A549 (cell line): ENCODE data around the gene TMPRSS6. TPM values are rescaled to one million over a fixed set of nuclear protein-coding genes. Genes with fewer than 3 reads are reported as not detected.

Source experiments
- ATAC-seq, 2 experiments: fragments of 200-7000 bp in 1 of 2; fragments of >200 bp in 1 of 2; cut with Nextera tagmentation in 1 of 2; cut with Tn5 transposase in 1 of 2; 3 replicates each; pipeline versions ENCODE4 v1.8.0 to v1.9.1; 2018 to 2020; ENCODE audit warnings: mild to moderate bottlenecking in 1 of 2, moderate library complexity in 1 of 2
- CTCF ChIA-PET: fragments of 300-600 bp; sonication (Branson Sonifier 250); formaldehyde crosslinking; extraction: SDS; loops from one replicate; lab custom pipeline; 2021; ENCODE audit warnings: antibody characterized with exemption, inconsistent platforms; lab: Yijun Ruan, JAX
- POLR2A ChIA-PET: fragments of 350-600 bp; formaldehyde crosslinking; extraction: SDS; loops from one replicate; lab custom pipeline; 2021; ENCODE audit warnings: antibody characterized with exemption, inconsistent platforms; lab: Yijun Ruan, JAX
- DNase-seq, 2 experiments: peaks; one replicate each; pipeline versions ENCODE4 v3.0.0 to v3.0.0-alpha.2; 2011 to 2016; ENCODE audit warnings: low read depth in 1 of 2, low spot score in 1 of 2
- FAIRE-seq: peaks from 2 replicates; lab custom pipeline; 2011; peaks lifted over from hg19 to GRCh38; lab: Jason Lieb, UNC
- H3K27ac ChIP-seq, 2 experiments: fragments of >200 bp; sonication (Bioruptor Twin); formaldehyde crosslinking; 3 replicates each; pipeline ENCODE4 v1.5.1; 2016 to 2017
- H3K4me1 ChIP-seq: fragments of >200 bp; sonication (Bioruptor Twin); formaldehyde crosslinking; 3 replicates; pipeline ENCODE4 v1.6.1; 2016
- H3K4me2 ChIP-seq: fragments of >200 bp; sonication (Bioruptor Twin); formaldehyde crosslinking; 3 replicates; pipeline ENCODE4 v1.6.1; 2016
- H3K4me3 ChIP-seq: fragments of >200 bp; sonication (Bioruptor Twin); formaldehyde crosslinking; 3 replicates; pipeline ENCODE4 v1.5.1; 2016
- H3K9me3 ChIP-seq: fragments of >200 bp; sonication (Bioruptor Twin); formaldehyde crosslinking; 3 replicates; pipeline ENCODE4 v1.6.1; 2016
- BHLHE40 ChIP-seq: IDR thresholded peaks from 2 replicates; pipeline ENCODE4 v1.6.1; 2012; ENCODE audit warnings: low read depth, low read length, inconsistent platforms
- CEBPB ChIP-seq, 2 experiments: fragments of >200 bp in 1 of 2; sonication (Bioruptor Twin) in 1 of 2; formaldehyde crosslinking in 1 of 2; IDR thresholded peaks; 2 replicates each; pipeline ENCODE4 v1.6.1; 2012 to 2016
- CHD4 ChIP-seq: fragments of 200-600 bp; sonication (generic); IDR thresholded peaks from 2 replicates; pipeline ENCODE4 v1.6.1; 2016; ENCODE audit warnings: antibody characterized with exemption, mild to moderate bottlenecking, borderline replicate concordance
- EHF ChIP-seq: fragments of 250-450 bp; sonication (Bioruptor Pico); IDR thresholded peaks from 2 replicates; pipeline ENCODE4 v1.5.0; 2020; ENCODE audit warnings: mild to moderate bottlenecking
- EP300 ChIP-seq, 2 experiments: fragments of >200 bp; sonication (Bioruptor Twin); formaldehyde crosslinking; IDR thresholded peaks; 2 replicates in 1 of 2; 3 replicates in 1 of 2; pipeline ENCODE4 v1.6.1; 2016 to 2017
- ESRRA ChIP-seq: fragments of 150-350 bp; IDR thresholded peaks from 2 replicates; pipeline ENCODE4 v1.6.1; 2014; ENCODE audit warnings: mild to moderate bottlenecking, low read length, borderline replicate concordance
- GATA3 ChIP-seq: IDR thresholded peaks from 2 replicates; pipeline ENCODE4 v1.6.1; 2012; ENCODE audit warnings: borderline replicate concordance
- HES2 ChIP-seq: fragments of >200 bp; sonication (Bioruptor Twin); formaldehyde crosslinking; IDR thresholded peaks from 2 replicates; pipeline ENCODE4 v1.6.1; 2016
- HEYL ChIP-seq: fragments of 250-450 bp; sonication (Bioruptor Pico); IDR thresholded peaks from 2 replicates; pipeline ENCODE4 v1.8.0; 2021; ENCODE audit warnings: mild to moderate bottlenecking, moderate library complexity
- HOXA7 ChIP-seq: fragments of 250-450 bp; sonication (Bioruptor Pico); IDR thresholded peaks from 2 replicates; pipeline ENCODE4 v1.5.0; 2020; ENCODE audit warnings: mild to moderate bottlenecking, moderate library complexity
- HOXB13 ChIP-seq: fragments of 250-450 bp; sonication (Bioruptor Pico); IDR thresholded peaks from 2 replicates; pipeline ENCODE4 v1.5.0; 2020; ENCODE audit warnings: low read depth, mild to moderate bottlenecking, moderate library complexity
- HOXB5 ChIP-seq: fragments of 250-450 bp; sonication (Bioruptor Pico); IDR thresholded peaks from 2 replicates; pipeline ENCODE4 v1.5.0; 2020; ENCODE audit warnings: mild to moderate bottlenecking, moderate library complexity
- KDM1A ChIP-seq: fragments of 200-600 bp; sonication (generic); IDR thresholded peaks from 2 replicates; pipeline ENCODE4 v1.6.1; 2016; ENCODE audit warnings: low read depth, mild to moderate bottlenecking
- KDM5A ChIP-seq: fragments of 200-600 bp; sonication (generic); IDR thresholded peaks from 2 replicates; pipeline ENCODE4 v1.6.1; 2016; ENCODE audit warnings: antibody characterized with exemption, mild to moderate bottlenecking
- MYC ChIP-seq: IDR thresholded peaks from 2 replicates; pipeline ENCODE4 v1.6.1; 2012; ENCODE audit warnings: mild to moderate bottlenecking, inconsistent platforms, low read length, improper control_type of control experiment, borderline replicate concordance
- NPAS2 ChIP-seq: fragments of 250-450 bp; sonication (Bioruptor Pico); IDR thresholded peaks from 2 replicates; pipeline ENCODE4 v1.8.0; 2022; ENCODE audit warnings: mild to moderate bottlenecking, moderate library complexity, borderline replicate concordance
- PHF8 ChIP-seq: fragments of 200-600 bp; sonication (generic); IDR thresholded peaks from 2 replicates; pipeline ENCODE4 v1.6.1; 2016; ENCODE audit warnings: low read depth, mild to moderate bottlenecking, antibody characterized with exemption, moderate library complexity, borderline replicate concordance
- POLR2A ChIP-seq: IDR thresholded peaks from 2 replicates; pipeline ENCODE4 v1.6.1; 2012; ENCODE audit warnings: mild to moderate bottlenecking, low read length
- POLR2AphosphoS2 ChIP-seq: conservative IDR thresholded peaks from 2 replicates; pipeline ENCODE4 v1.6.1; 2012; ENCODE audit warnings: low read length, improper control_type of control experiment, inconsistent platforms
- RCOR1 ChIP-seq: fragments of 150-350 bp; IDR thresholded peaks from 2 replicates; pipeline ENCODE4 v1.6.1; 2014; ENCODE audit warnings: antibody characterized with exemption, low read length, low read depth
- RFX5 ChIP-seq: fragments of 450-650 bp; IDR thresholded peaks from 2 replicates; pipeline ENCODE4 v1.7.1; 2014; ENCODE audit warnings: antibody characterized with exemption, mild to moderate bottlenecking, moderate library complexity
- TFCP2L1 ChIP-seq: fragments of 250-450 bp; sonication (Bioruptor Pico); IDR thresholded peaks from 2 replicates; pipeline ENCODE4 v1.5.0; 2021; ENCODE audit warnings: mild to moderate bottlenecking
- TP53 ChIP-seq: fragments of 250-450 bp; sonication (Bioruptor Pico); IDR thresholded peaks from 2 replicates; pipeline ENCODE4 v1.5.0; 2021; ENCODE audit warnings: mild to moderate bottlenecking, moderate library complexity
- ZC3H11A ChIP-seq: fragments of 450-650 bp; IDR thresholded peaks from 2 replicates; pipeline ENCODE4 v1.6.1; 2014; ENCODE audit warnings: antibody characterized with exemption, mild to moderate bottlenecking
- ZFP36 ChIP-seq: fragments of 450-650 bp; IDR thresholded peaks from 2 replicates; pipeline ENCODE4 v1.6.1; 2014; ENCODE audit warnings: borderline replicate concordance; ENCODE audit not compliant: partially characterized antibody
- ZNF302 ChIP-seq: fragments of 250-450 bp; sonication (Bioruptor Pico); IDR thresholded peaks from 2 replicates; pipeline ENCODE4 v1.9.0; 2021; ENCODE audit warnings: inconsistent platforms, mild to moderate bottlenecking, moderate library complexity
- WGBS: methylation state at CpG from one replicate; pipeline ENCODE4 v1.1.6; 2017; ENCODE audit errors: missing lambda C conversion rate; 5-methylcytosine and 5-hydroxymethylcytosine counted together
- polyA minus RNA-seq: library from RNA; depleted of rRNA, polyadenylated mRNA; stranded (reverse); fragments of >200 nt; gene quantifications from 2 replicates; pipeline ENCODE4 v1.2.3, GENCODE V29; 2011; rRNA and poly(A)+ RNA removed
- polyA plus RNA-seq, 4 experiments: library from polyadenylated mRNA; depleted of rRNA in 3 of 4; stranded (reverse); fragments of >200 nt; fragmentation: RNase III in 1 of 4; extraction: RNeasy Plus Mini Kit Qiagen cat#74134 plus additional on column Dnase treatment in 1 of 4; gene quantifications; 2 replicates in 3 of 4; 3 replicates in 1 of 4; pipeline ENCODE4 v1.2.3, GENCODE V29; 2011 to 2017
- TF ChIP-seq, protein P1 (sequence below): fragments of 200-600 bp; sonication (generic); IDR thresholded peaks from 2 replicates; pipeline ENCODE4 v1.6.1; 2016; ENCODE audit warnings: antibody characterized with exemption, mild to moderate bottlenecking, moderate library complexity
- TF ChIP-seq, protein P2 (sequence below): fragments of 150-350 bp; IDR thresholded peaks from 2 replicates; pipeline ENCODE4 v1.6.1; 2014; ENCODE audit warnings: low read depth, mild to moderate bottlenecking, low read length
- TF ChIP-seq, protein P3 (sequence below): fragments of 450-650 bp; IDR thresholded peaks from 2 replicates; pipeline ENCODE4 v1.6.1; 2014; ENCODE audit warnings: antibody characterized with exemption
- TF ChIP-seq, protein P4 (sequence below): fragments of 250-450 bp; sonication (Bioruptor Pico); IDR thresholded peaks from 2 replicates; pipeline ENCODE4 v1.5.0; 2020; ENCODE audit warnings: low read depth, mild to moderate bottlenecking, moderate library complexity

Gene TMPRSS6
- polyA plus RNA-seq (2011; rRNA removed) (not detected in 2 replicates), polyA plus RNA-seq (2017; fragmentation: RNase III; extraction: RNeasy Plus Mini Kit Qiagen cat#74134 plus additional on column Dnase treatment) (not detected in 3 replicates), polyA minus RNA-seq (not detected in 2 replicates)
- 0.01 TPM in 1 of 2 replicates, not detected in the other for polyA plus RNA-seq (2012; cell fraction: cytosol; rRNA removed)
- 0.05 TPM in 1 of 2 replicates, not detected in the other for polyA plus RNA-seq (2012; cell fraction: nucleus; rRNA removed)

DNA sequence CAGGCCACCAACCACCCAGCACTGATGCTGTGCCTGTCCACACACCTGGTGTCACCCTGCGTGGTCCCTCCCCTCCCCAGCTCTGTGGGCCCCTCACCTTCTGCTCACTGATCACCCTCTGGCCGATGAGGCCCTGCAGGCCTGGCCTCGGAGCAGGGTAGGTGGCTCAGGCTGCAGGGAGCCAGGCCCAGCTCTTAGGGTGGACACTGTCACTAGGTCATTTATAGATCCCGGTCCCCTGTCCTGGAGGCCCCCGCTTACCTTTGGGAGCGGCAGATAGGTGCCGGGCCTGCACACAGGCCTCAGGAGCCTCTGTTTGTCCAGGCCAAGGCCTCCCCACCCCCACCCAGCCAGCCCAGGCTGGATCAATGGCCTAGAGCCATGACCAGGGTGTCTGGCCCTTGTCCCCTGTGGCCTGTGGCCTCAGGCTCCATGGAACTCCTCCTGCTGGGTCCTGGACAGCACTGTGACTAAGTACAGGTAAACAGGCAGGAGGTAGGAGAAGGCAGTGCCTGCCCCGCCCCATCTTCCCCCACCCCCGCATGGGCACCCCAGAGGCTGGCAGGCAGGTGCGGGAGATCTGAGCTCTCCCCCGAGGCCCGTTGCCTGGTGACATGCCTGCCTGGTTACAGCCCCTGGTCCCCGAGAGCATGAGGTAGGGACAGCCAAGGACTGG is at the start of gene TMPRSS6:
Gene TMPRSS6 (minus strand): TSS at position 472 of the 676 bp plus-strand sequence. CDS start 6,296 bp downstream, outside the sequence.
- Histone ChIP-seq H3K4me1 (no peaks in the 10 kb centered on the region), H3K9me3 (no peaks in the 10 kb centered on the region), H3K27ac (no peak within 1 kb of the TSS), H3K4me3 (no peak within 1 kb of the TSS), H3K4me2 (no peak within 1 kb of the TSS)
- WGBS = no CpG with 5 or more reads among the region's 13 CpGs
- ATAC-seq = no peak
- ChIA-PET CTCF (interaction anchor here (1.2 to 1.4 kb wide), 2 partner anchors 11 to 18 kb away, joined by 4 read pairs; no protein-coding TSS in a partner anchor), POLR2A (no interaction called here)
- FAIRE-seq = no peak
- TF ChIP-seq NPAS2 (CRISPR knock-in tag) (no peak), MYC (no peak), RFX5 (no peak), ZNF302 (CRISPR knock-in tag) (no peak), KDM1A (no peak), HOXB5 (CRISPR knock-in tag) (no peak), POLR2A (no peak), EHF (CRISPR knock-in tag) (no peak), ZC3H11A (no peak), ZFP36 (no peak), CEBPB (IDR thresholded peaks at IDR 0.05) (no peak), TFCP2L1 (CRISPR knock-in tag) (no peak), HES2 (no peak), EP300 (IDR thresholded peaks at IDR 0.05) (no peak)
- TF ChIP-seq, protein P1, sequence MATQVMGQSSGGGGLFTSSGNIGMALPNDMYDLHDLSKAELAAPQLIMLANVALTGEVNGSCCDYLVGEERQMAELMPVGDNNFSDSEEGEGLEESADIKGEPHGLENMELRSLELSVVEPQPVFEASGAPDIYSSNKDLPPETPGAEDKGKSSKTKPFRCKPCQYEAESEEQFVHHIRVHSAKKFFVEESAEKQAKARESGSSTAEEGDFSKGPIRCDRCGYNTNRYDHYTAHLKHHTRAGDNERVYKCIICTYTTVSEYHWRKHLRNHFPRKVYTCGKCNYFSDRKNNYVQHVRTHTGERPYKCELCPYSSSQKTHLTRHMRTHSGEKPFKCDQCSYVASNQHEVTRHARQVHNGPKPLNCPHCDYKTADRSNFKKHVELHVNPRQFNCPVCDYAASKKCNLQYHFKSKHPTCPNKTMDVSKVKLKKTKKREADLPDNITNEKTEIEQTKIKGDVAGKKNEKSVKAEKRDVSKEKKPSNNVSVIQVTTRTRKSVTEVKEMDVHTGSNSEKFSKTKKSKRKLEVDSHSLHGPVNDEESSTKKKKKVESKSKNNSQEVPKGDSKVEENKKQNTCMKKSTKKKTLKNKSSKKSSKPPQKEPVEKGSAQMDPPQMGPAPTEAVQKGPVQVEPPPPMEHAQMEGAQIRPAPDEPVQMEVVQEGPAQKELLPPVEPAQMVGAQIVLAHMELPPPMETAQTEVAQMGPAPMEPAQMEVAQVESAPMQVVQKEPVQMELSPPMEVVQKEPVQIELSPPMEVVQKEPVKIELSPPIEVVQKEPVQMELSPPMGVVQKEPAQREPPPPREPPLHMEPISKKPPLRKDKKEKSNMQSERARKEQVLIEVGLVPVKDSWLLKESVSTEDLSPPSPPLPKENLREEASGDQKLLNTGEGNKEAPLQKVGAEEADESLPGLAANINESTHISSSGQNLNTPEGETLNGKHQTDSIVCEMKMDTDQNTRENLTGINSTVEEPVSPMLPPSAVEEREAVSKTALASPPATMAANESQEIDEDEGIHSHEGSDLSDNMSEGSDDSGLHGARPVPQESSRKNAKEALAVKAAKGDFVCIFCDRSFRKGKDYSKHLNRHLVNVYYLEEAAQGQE = no peak
- no peak for DNase-seq

DNA sequence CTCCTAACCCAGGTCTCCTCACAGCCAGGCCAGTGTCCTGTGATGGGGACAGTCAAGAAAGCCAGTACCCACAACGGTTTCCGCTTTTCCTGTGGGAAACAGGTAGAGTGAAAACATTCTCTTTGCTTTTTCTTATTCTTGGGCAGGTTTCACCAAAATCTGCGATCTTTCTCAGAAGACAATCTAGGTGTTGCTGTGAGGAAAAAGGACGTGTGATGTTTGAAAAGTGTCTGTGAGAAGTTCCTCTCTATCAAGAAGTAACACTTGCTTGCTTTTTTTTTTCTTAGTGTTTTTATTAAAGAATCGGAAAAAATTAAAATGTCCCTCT is 49.4 kb upstream of the TMPRSS6 start:
- 72% methylated on average over 5 of the region's 5 CpGs for WGBS
- CTCF ChIA-PET = no interaction called here
- H3K4me2 ChIP-seq = no peak overlapping the region
- peaks cover 5% of the 10 kb centered on the region; the same call in 1 of the 3 replicates for H3K9me3 ChIP-seq
- no peak overlapping the region for H3K4me3 ChIP-seq
- POLR2A ChIA-PET = no interaction called here
- H3K4me1 ChIP-seq = peaks cover 13% of the 10 kb centered on the region; the same call in 2 of the 3 replicates
- DNase-seq (no peak), FAIRE-seq (no peak), ATAC-seq (no peak)
- H3K27ac ChIP-seq = no peak overlapping the region
- TF ChIP-seq ZC3H11A = no peak
- TF ChIP-seq POLR2A = no peak
- no peak for TF ChIP-seq HOXB13
- no peak for TF ChIP-seq POLR2AphosphoS2
- TF ChIP-seq GATA3 = no peak
- TF ChIP-seq TP53 (CRISPR knock-in tag) = no peak
- TF ChIP-seq HEYL (CRISPR knock-in tag) = no peak
- TF ChIP-seq HOXA7 = no peak
- TF ChIP-seq CHD4 = no peak
- TF ChIP-seq, protein P2, sequence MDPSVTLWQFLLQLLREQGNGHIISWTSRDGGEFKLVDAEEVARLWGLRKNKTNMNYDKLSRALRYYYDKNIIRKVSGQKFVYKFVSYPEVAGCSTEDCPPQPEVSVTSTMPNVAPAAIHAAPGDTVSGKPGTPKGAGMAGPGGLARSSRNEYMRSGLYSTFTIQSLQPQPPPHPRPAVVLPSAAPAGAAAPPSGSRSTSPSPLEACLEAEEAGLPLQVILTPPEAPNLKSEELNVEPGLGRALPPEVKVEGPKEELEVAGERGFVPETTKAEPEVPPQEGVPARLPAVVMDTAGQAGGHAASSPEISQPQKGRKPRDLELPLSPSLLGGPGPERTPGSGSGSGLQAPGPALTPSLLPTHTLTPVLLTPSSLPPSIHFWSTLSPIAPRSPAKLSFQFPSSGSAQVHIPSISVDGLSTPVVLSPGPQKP = no peak
- TF ChIP-seq ESRRA = no peak
- TF ChIP-seq BHLHE40 = no peak
- TF ChIP-seq, protein P3, sequence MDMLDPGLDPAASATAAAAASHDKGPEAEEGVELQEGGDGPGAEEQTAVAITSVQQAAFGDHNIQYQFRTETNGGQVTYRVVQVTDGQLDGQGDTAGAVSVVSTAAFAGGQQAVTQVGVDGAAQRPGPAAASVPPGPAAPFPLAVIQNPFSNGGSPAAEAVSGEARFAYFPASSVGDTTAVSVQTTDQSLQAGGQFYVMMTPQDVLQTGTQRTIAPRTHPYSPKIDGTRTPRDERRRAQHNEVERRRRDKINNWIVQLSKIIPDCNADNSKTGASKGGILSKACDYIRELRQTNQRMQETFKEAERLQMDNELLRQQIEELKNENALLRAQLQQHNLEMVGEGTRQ = no peak
- no peak for TF ChIP-seq PHF8
- TF ChIP-seq KDM5A = no peak
- TF ChIP-seq ZNF302 (CRISPR knock-in tag) = no peak
- no peak for TF ChIP-seq RCOR1
- TF ChIP-seq, protein P4, sequence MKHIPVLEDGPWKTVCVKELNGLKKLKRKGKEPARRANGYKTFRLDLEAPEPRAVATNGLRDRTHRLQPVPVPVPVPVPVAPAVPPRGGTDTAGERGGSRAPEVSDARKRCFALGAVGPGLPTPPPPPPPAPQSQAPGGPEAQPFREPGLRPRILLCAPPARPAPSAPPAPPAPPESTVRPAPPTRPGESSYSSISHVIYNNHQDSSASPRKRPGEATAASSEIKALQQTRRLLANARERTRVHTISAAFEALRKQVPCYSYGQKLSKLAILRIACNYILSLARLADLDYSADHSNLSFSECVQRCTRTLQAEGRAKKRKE (CRISPR knock-in tag) = no peak
